SK-N-SH (cell line): ENCODE measurements around the gene SIGLEC8. TPM values are rescaled to one million over a fixed set of nuclear protein-coding genes. Genes with fewer than 3 reads are reported as not detected.

Experiments
- CTCF ChIA-PET: fragments of 300-600, 350-600 bp; formaldehyde crosslinking; extraction: SDS; loops from one replicate; lab custom pipeline; 2021; lab: Yijun Ruan, JAX
- POLR2A ChIA-PET: fragments of 350-600 bp; sonication (Branson Sonifier 250); formaldehyde crosslinking; extraction: SDS; loops from one replicate; lab custom pipeline; 2020; ENCODE audit warnings: antibody characterized with exemption, inconsistent platforms; lab: Yijun Ruan, JAX
- DNase-seq: peaks from one replicate; pipeline ENCODE4 v3.0.0; 2012
- H2AFZ ChIP-seq: fragments of 200-600 bp; sonication (generic); 2 replicates; pipeline ENCODE4 v1.8.1; 2016; ENCODE audit warnings: antibody characterized with exemption, mild to moderate bottlenecking, low read depth
- H3F3A ChIP-seq: fragments of 200-600 bp; sonication (generic); replicated peaks from 2 replicates; pipeline ENCODE3; 2016; ENCODE audit warnings: antibody characterized with exemption, mild to moderate bottlenecking; ENCODE audit not compliant: insufficient read depth
- H3K27ac ChIP-seq, 2 experiments: fragments of 200-500 bp in 1 of 2; fragments of 200-600 bp in 1 of 2; sonication (Bioruptor generic) in 1 of 2; sonication (generic), shearing (Covaris generic) in 1 of 2; 2 replicates each; pipeline versions ENCODE4 v1.5.1 to v1.6.1; 2014 to 2016; ENCODE audit warnings: low read depth in 2 of 2, inconsistent platforms in 1 of 2, low read length in 1 of 2, mild to moderate bottlenecking in 1 of 2, mixed read lengths in 1 of 2
- H3K27me3 ChIP-seq: fragments of 200-600 bp; sonication (generic), shearing (Covaris generic); 2 replicates; pipeline ENCODE4 v1.6.1; 2016; ENCODE audit warnings: mixed run types; ENCODE audit not compliant: insufficient read depth
- H3K36me3 ChIP-seq, 2 experiments: fragments of 200-500 bp in 1 of 2; fragments of 200-600 bp in 1 of 2; sonication (Bioruptor generic) in 1 of 2; sonication (generic) in 1 of 2; replicated peaks in 1 of 2; 2 replicates each; pipeline versions ENCODE3 to v1.5.1; 2014 to 2016; ENCODE audit warnings: low read length in 1 of 2, mild to moderate bottlenecking in 1 of 2; ENCODE audit not compliant: insufficient read depth in 2 of 2, control insufficient read depth in 1 of 2
- H3K4me1 ChIP-seq, 2 experiments: fragments of 200-500 bp in 1 of 2; fragments of 200-600 bp in 1 of 2; sonication (Bioruptor generic) in 1 of 2; sonication (generic), shearing (Covaris generic) in 1 of 2; 2 replicates each; pipeline versions ENCODE4 v1.5.1 to v1.6.1; 2014 to 2016; ENCODE audit warnings: low read depth in 1 of 2, low read length in 1 of 2, mixed run types in 1 of 2; ENCODE audit not compliant: insufficient read depth in 2 of 2, control insufficient read depth in 1 of 2
- H3K4me2 ChIP-seq: fragments of 200-600 bp; sonication (generic), shearing (Covaris generic); 2 replicates; pipeline ENCODE4 v1.6.1; 2017; ENCODE audit warnings: mixed run types
- H3K4me3 ChIP-seq, 2 experiments: fragments of 200-500 bp in 1 of 2; fragments of 200-600 bp in 1 of 2; sonication (Bioruptor generic) in 1 of 2; sonication (generic), shearing (Covaris generic) in 1 of 2; 2 replicates each; pipeline versions ENCODE4 v1.5.1 to v1.8.1; 2014 to 2016; ENCODE audit warnings: low read depth in 2 of 2, inconsistent platforms in 1 of 2, low read length in 1 of 2, mild to moderate bottlenecking in 1 of 2, mixed read lengths in 1 of 2, moderate library complexity in 1 of 2
- H3K79me2 ChIP-seq: fragments of 200-600 bp; sonication (generic); 2 replicates; pipeline ENCODE4 v1.8.1; 2017; ENCODE audit warnings: mild to moderate bottlenecking; ENCODE audit not compliant: insufficient read depth
- H3K9ac ChIP-seq: fragments of 200-600 bp; sonication (generic); 2 replicates; pipeline ENCODE4 v1.6.1; 2017; ENCODE audit warnings: mixed run types
- H3K9me2 ChIP-seq: fragments of 200-600 bp; sonication (generic); 2 replicates; pipeline ENCODE4 v1.6.1; 2017; ENCODE audit warnings: mixed run types
- H3K9me3 ChIP-seq: fragments of 200-600 bp; sonication (generic); 2 replicates; pipeline ENCODE4 v1.6.1; 2017; ENCODE audit warnings: mixed run types, mild to moderate bottlenecking, moderate library complexity
- H4K20me1 ChIP-seq: fragments of 200-600 bp; sonication (generic); 2 replicates; pipeline ENCODE4 v1.6.1; 2017; ENCODE audit warnings: mild to moderate bottlenecking, mixed run types; ENCODE audit not compliant: insufficient read depth
- CTCF ChIP-seq: fragments of 200-600 bp; sonication (generic); IDR thresholded peaks from 2 replicates; pipeline ENCODE4 v1.6.1; 2017; ENCODE audit warnings: antibody characterized with exemption, mild to moderate bottlenecking, moderate library complexity
- ELF1 ChIP-seq: IDR thresholded peaks from 2 replicates; pipeline ENCODE4 v1.4.0; 2012
- EP300 ChIP-seq, 2 experiments: IDR thresholded peaks; 2 replicates each; pipeline versions ENCODE4 v1.4.0 to v1.6.1; 2012; ENCODE audit warnings: borderline replicate concordance in 1 of 2, low read depth in 1 of 2, low read length in 1 of 2
- EZH2phosphoT487 ChIP-seq: fragments of 200-600 bp; sonication (generic); IDR thresholded peaks from 2 replicates; pipeline ENCODE4 v1.6.1; 2017; ENCODE audit warnings: low read depth, mixed run types, mild to moderate bottlenecking, antibody characterized with exemption, moderate library complexity, borderline replicate concordance
- FOSL2 ChIP-seq: IDR thresholded peaks from 2 replicates; pipeline ENCODE4 v1.4.0; 2012; ENCODE audit warnings: low read depth, mild to moderate bottlenecking, moderate library complexity, borderline replicate concordance
- FOXJ3 ChIP-seq: sonication (generic); formaldehyde crosslinking; IDR thresholded peaks from 2 replicates; pipeline ENCODE4 v1.5.1; 2020; ENCODE audit warnings: mild to moderate bottlenecking, missing genetic modification reagents
- GATA2 ChIP-seq: sonication (generic); formaldehyde crosslinking; IDR thresholded peaks from 2 replicates; pipeline ENCODE4 v1.5.0; 2020; ENCODE audit warnings: mild to moderate bottlenecking, missing genetic modification reagents
- IRF3 ChIP-seq: fragments of 150-350 bp; IDR thresholded peaks from 2 replicates; pipeline ENCODE4 v1.6.1; 2016; ENCODE audit warnings: mild to moderate bottlenecking, low read depth, low read length
- JUND ChIP-seq: IDR thresholded peaks from 2 replicates; pipeline ENCODE4 v1.4.0; 2012
- MAX ChIP-seq: IDR thresholded peaks from 2 replicates; pipeline ENCODE4 v1.4.0; 2012; ENCODE audit warnings: low read depth
- MEF2A ChIP-seq: IDR thresholded peaks from 2 replicates; pipeline ENCODE4 v1.4.0; 2012; ENCODE audit warnings: low read depth, borderline replicate concordance
- MXI1 ChIP-seq: IDR thresholded peaks from 2 replicates; pipeline ENCODE4 v1.6.1; 2012; ENCODE audit warnings: mild to moderate bottlenecking, low read depth, low read length, improper control_type of control experiment
- NFIC ChIP-seq: IDR thresholded peaks from 2 replicates; pipeline ENCODE4 v1.4.0; 2012; ENCODE audit warnings: borderline replicate concordance
- PBX3 ChIP-seq: IDR thresholded peaks from 2 replicates; pipeline ENCODE4; 2012
- POLR2AphosphoS5 ChIP-seq: IDR thresholded peaks from 2 replicates; pipeline ENCODE4 v1.6.1; 2012; ENCODE audit warnings: low read depth, low read length
- RAD21 ChIP-seq: IDR thresholded peaks from 2 replicates; pipeline ENCODE4 v1.6.1; 2012; ENCODE audit warnings: mild to moderate bottlenecking, low read length
- RFX5 ChIP-seq: IDR thresholded peaks from 2 replicates; pipeline ENCODE4 v1.6.1; 2012; ENCODE audit warnings: mild to moderate bottlenecking, improper control_type of control experiment, low read length
- SIN3A ChIP-seq: IDR thresholded peaks from 2 replicates; pipeline ENCODE4 v1.6.1; 2012; ENCODE audit warnings: low read depth, mild to moderate bottlenecking, low read length, moderate library complexity, borderline replicate concordance
- TEAD4 ChIP-seq: IDR thresholded peaks from 2 replicates; pipeline ENCODE4 v1.4.0; 2012; ENCODE audit warnings: mild to moderate bottlenecking, borderline replicate concordance; ENCODE audit not compliant: insufficient read depth
- USF1 ChIP-seq: IDR thresholded peaks from 2 replicates; pipeline ENCODE4 v1.4.0; 2012; ENCODE audit warnings: low read depth, borderline replicate concordance
- YY1 ChIP-seq: IDR thresholded peaks from 2 replicates; pipeline ENCODE4 v1.4.0; 2012; ENCODE audit warnings: low read depth, mild to moderate bottlenecking
- ZBTB33 ChIP-seq: IDR thresholded peaks from 2 replicates; pipeline ENCODE4 v1.4.0; 2012; ENCODE audit warnings: low read depth, borderline replicate concordance
- WGBS: methylation state at CpG from one replicate; pipeline ENCODE4 v1.1.6; 2017; ENCODE audit warnings: low lambda C conversion rate; 5-methylcytosine and 5-hydroxymethylcytosine counted together
- polyA plus RNA-seq, 3 experiments: library from polyadenylated mRNA; depleted of rRNA; stranded (reverse); fragments of >200 nt; gene quantifications; 2 replicates each; pipeline ENCODE4 v1.2.3, GENCODE V29; 2012

The SIGLEC8 gene
- polyA plus RNA-seq, 1 of the 3 experiments (the other 2 are of a cell fraction), result not detected

- TF ChIP-seq IRF3, result no peak
- TF ChIP-seq TEAD4, result no peak
- TF ChIP-seq YY1, result no peak
- TF ChIP-seq SIN3A, result no peak
- no peak for TF ChIP-seq FOXJ3 (CRISPR knock-in tag)
- no peak for TF ChIP-seq GATA2
- TF ChIP-seq JUND, result no peak
- no peak for TF ChIP-seq RFX5
- no peak for TF ChIP-seq ELF1
- TF ChIP-seq CTCF, result no peak
- no peak for TF ChIP-seq RAD21
Observed at GRCh38 chr19:51441410-51442390, 16.6 kb downstream of the SIGLEC8 start (continued).

- POLR2A ChIA-PET, result no interaction called here
- 3% methylated on average over 10 of the region's 11 CpGs for WGBS
- no peak overlapping the region for H2AFZ ChIP-seq
- no peak for TF ChIP-seq RFX5
- no peak for TF ChIP-seq SIN3A
- no peak for TF ChIP-seq NFIC
- no peak for TF ChIP-seq ZBTB33
- TF ChIP-seq RAD21, result no peak
- TF ChIP-seq EZH2phosphoT487, result no peak
- no peak for TF ChIP-seq MXI1
- TF ChIP-seq EP300 (IDR thresholded peaks at IDR 0.05; ENCODE audit: borderline replicate concordance in 1 of 2, low read depth in 1 of 2, low read length in 1 of 2), result no peak
- no peak for TF ChIP-seq POLR2AphosphoS5
- TF ChIP-seq PBX3, result no peak
- no peak for TF ChIP-seq USF1
- TF ChIP-seq FOSL2, result no peak
- no peak for TF ChIP-seq MAX
- TF ChIP-seq MEF2A, result no peak
- no peak for TF ChIP-seq JUND
- no peak for TF ChIP-seq FOXJ3 (CRISPR knock-in tag)
Observed at GRCh38 chr19:51440846-51441409, 17.3 kb downstream of the SIGLEC8 start.

More at GRCh38 chr19:51440846-51441409, 17.3 kb downstream of the SIGLEC8 start:
- Histone ChIP-seq H3F3A (no peaks in the 10 kb centered on the region), H3K4me3 (no peak overlapping the region; a peak in 1 of 4 replicates), H3K79me2 (no peaks in the 10 kb centered on the region), H3K9ac (no peak overlapping the region), H3K4me1 (no peaks in the 10 kb centered on the region), H4K20me1 (no peaks in the 10 kb centered on the region), H3K27me3 (peaks cover 51% of the 10 kb centered on the region), H3K4me2 (no peak overlapping the region), H3K27ac (no peak overlapping the region), H3K36me3 (no peaks in the 10 kb centered on the region), H3K9me2 (no peaks in the 10 kb centered on the region), H3K9me3 (no peaks in the 10 kb centered on the region)
- no peak for DNase-seq
- CTCF ChIA-PET, result interaction anchor here (1.0 to 8.1 kb wide), 6 partner anchors 14 to 143 kb away, joined by 3 to 37 read pairs (median 6); no protein-coding TSS in a partner anchor
